GM19468 (cell line): Measurements from ENCODE around the gene AMIGO2.

Source experiments
- ATAC-seq: cut with Tn5 transposase; IDR thresholded peaks from one replicate; pipeline ENCODE4 v1.9.1; 2021; ENCODE audit warnings: mild to moderate bottlenecking, moderate library complexity, moderate number of reproducible peaks; ENCODE audit not compliant: unreplicated experiment; ENCODE audit errors: extremely low read depth

Gene AMIGO2

DNA sequence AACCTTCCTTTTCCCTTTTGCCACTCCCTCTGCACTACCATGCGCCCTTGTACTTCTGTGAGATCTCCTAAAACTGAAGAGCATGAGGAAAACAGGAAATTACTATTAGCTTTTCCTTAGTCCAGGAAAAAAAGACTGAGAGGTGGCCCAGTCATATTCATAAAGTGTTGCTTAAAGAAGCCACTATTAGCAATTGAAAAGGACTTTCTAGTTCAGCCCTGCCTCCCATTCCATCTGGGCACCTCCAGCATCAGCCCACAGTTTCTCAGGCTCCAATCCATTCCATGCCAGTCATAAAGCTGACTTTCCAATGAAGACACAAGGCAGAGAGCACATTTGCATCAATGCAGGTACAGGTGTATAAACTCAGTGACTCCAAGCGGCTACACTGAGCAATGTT, 19.9 kb upstream of the AMIGO2 start:
- no peak for ATAC-seq

DNA sequence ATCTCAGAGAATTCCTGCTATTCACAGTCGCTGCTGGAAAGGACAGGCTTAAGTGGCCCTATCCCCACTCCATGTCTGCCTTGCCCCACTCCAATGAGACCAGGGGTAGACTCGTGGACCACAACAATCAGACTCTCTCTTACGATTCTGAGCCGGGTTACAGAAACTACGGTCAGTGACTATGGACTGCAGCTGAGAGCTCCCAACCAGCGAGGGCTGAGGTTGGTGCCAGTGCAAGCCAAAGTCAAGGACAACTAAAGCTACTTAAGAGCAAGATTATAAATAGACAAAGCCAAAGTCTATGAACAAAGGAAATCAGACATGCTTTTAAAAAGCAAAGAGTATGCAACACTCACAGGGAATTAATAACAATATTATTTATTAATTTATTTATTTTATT, 18.3 kb upstream of the AMIGO2 start:
- no peak for ATAC-seq

- ATAC-seq, result no peak
Measured at GRCh38 chr12:47097276-47097896, 17.6 kb upstream of the AMIGO2 start.

GRCh38 chr12:47095446-47096236, 15.9 kb upstream of the AMIGO2 start:
- ATAC-seq, result no peak

- no peak for ATAC-seq
Measured at GRCh38 chr12:47094804-47095203, 15.0 kb upstream of the AMIGO2 start.

- ATAC-seq, result no peak
Measured at GRCh38 chr12:47091009-47091408, 11.2 kb upstream of the AMIGO2 start.

DNA sequence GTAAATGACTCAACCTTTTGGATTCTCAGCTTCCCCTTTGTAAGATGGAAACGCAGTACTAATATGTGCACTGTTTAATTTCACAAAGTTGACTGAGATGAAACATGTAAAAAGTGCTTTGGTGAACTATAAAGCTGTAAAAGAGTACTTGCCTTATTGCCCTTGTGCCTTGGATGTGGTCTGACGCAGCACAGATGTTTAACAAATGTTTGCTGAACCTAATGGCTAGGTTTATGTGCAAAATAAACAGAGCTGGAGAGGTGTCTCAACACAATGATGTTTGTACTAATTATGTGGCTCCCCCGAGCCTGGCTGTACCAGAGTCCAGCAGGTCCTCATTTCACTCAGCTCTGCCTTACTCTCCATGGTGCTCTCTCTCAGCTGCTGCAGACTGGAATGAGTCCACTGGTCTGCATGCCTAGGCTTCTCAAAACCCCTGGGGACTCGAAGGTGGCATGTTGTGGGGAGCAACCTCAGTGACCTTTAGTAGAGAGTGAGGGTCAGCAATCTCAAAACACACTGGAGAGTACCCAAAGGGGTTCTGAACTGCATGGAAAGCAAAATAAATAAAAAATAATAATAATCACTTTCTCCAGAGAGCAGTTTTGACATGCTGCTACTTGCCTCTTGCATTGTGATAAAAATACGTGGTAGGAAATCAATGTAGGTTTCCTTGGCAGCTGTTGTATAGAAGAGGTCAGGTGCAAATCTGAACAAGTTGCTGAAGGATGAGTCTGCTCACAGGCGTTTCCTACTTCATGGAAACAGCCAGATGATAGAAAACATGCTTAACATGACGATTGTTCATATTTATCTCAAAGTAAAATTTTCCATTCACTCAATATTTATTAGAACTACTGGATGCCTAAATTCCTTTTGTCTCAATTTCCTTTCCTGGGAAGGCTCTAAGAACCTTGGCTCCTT, 8.5 kb upstream of the AMIGO2 start:
- no peak for ATAC-seq

- no peak for ATAC-seq
Measured at GRCh38 chr12:47087088-47087688, 7.4 kb upstream of the AMIGO2 start.

DNA sequence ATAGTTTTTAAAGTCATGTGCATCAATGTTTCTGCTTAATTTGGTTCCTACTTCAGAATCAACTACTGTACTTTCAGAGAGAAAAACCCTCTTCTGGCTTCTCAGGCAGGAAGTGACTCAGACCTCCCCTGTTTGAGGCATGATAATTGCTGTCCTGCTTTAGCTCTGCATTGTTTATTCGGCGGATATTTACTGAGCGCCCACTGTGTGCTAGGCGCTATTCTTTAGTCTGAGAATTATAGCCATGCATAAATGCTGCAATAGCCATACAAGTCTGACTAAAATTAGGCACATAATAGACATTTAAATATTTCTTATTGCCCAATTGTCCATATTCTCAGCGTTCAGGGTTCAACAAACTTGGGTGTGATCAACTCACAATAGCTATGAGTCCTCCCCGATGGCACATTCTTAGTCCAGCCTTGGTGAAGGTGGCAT, 6.1 kb upstream of the AMIGO2 start:
- no peak for ATAC-seq

- ATAC-seq, result no peak
Measured at GRCh38 chr12:47084172-47084571, 4.4 kb upstream of the AMIGO2 start.

GRCh38 chr12:47082796-47083621, 3.2 kb upstream of the AMIGO2 start:
- ATAC-seq, result no peak

GRCh38 chr12:47082283-47082682, 2.5 kb upstream of the AMIGO2 start:
- no peak for ATAC-seq

GRCh38 chr12:47080725-47081502, 1.2 kb upstream of the AMIGO2 start:
- ATAC-seq, result no peak

DNA sequence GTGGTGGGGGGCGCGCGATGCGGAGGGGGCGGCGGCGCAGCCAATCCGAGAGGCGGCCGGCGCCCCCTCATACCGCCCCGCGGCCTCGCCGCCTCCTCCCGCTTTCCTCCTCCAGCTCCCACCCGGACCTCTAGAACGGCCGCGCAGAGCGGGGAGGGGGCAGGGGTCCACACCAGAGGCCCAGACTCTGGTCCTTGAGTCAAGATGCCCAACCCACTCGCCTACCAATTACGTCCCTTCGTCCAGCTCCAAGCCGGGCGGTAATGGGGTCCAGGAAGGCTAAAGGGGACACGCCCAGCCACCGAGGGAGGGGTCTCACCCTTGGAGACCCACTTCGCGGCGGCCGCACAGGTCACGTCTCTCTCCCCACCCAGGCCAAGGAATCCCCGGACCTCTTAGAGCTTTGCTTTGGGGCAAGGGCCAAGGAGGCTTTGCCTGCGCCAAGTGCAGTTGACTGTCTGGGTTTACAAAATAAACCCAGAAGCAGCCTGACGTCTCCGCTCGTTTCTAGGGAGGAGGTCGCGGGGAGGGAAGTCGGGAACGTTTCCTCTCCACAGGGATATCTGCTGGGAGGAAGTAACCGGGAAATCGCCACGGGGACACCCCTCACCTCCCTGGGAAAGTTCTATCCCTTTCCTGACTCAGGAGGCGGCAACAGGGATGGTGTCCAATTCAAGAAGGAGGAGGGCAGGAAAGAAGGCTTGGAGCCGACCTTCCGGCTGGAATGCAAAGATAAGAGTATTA, 394 bp upstream of the AMIGO2 start:
- ATAC-seq, result no peak

- no peak for ATAC-seq
Measured at GRCh38 chr12:47078733-47079467, 859 bp downstream of the AMIGO2 start.

GRCh38 chr12:47078086-47078395, 1.7 kb downstream of the AMIGO2 start:
- no peak for ATAC-seq

GRCh38 chr12:47077206-47078085, 2.3 kb downstream of the AMIGO2 start:
- no peak for ATAC-seq
